OCI-LY7 (cell line): Measurements from ENCODE around the gene SEMA3C.

Experiments
- CTCF ChIP-seq: fragments of 200-600 bp; sonication (generic); conservative IDR thresholded peaks from 2 replicates; pipeline ENCODE4 v1.5.1; 2014; ENCODE audit warnings: mild to moderate bottlenecking, antibody characterized with exemption, low read length, moderate library complexity, mixed read lengths
- EZH2phosphoT487 ChIP-seq: fragments of 200-600 bp; sonication (generic); IDR thresholded peaks from 2 replicates; pipeline ENCODE4 v1.6.1; 2018; ENCODE audit warnings: low read depth, borderline replicate concordance, mild to moderate bottlenecking, mixed run types, antibody characterized with exemption, low read length, moderate library complexity, mixed read lengths

- TF ChIP-seq CTCF = no peak
- TF ChIP-seq EZH2phosphoT487 = no peak
Measured at GRCh38 chr7:80841423-80841955, 77.4 kb downstream of the SEMA3C start.
